RWPE2 (cell line): ENCODE data around the gene RNF223.

Experiments used
- ATAC-seq: fragments of 200-7000 bp; cut with Tn5 transposase; 3 replicates; pipeline ENCODE4 v1.9.1; 2021; ENCODE audit warnings: low read depth
- DNase-seq: peaks from one replicate; pipeline ENCODE4 v3.0.0-alpha.2; 2020; ENCODE audit warnings: low spot score
- H3K27ac ChIP-seq: fragments of 450-650 bp; 2 replicates; pipeline ENCODE4 v1.5.1; 2017; ENCODE audit warnings: mild to moderate bottlenecking; ENCODE audit not compliant: poor library complexity, severe bottlenecking
- H3K27me3 ChIP-seq: fragments of 250-450 bp; sonication (Bioruptor Pico); 2 replicates; pipeline ENCODE4 v1.5.1; 2021; ENCODE audit warnings: mild to moderate bottlenecking, moderate library complexity; ENCODE audit not compliant: insufficient read depth, poor library complexity, severe bottlenecking
- H3K36me3 ChIP-seq: fragments of 250-450 bp; sonication (Bioruptor Pico); 2 replicates; pipeline ENCODE4 v1.5.1; 2020; ENCODE audit warnings: low read depth, mild to moderate bottlenecking, moderate library complexity
- H3K4me1 ChIP-seq: fragments of 250-450 bp; sonication (Bioruptor Pico); 2 replicates; pipeline ENCODE4 v1.5.1; 2021; ENCODE audit warnings: mild to moderate bottlenecking, moderate library complexity; ENCODE audit not compliant: insufficient read depth, poor library complexity, severe bottlenecking
- H3K4me3 ChIP-seq: fragments of 250-450 bp; sonication (Bioruptor Pico); 2 replicates; pipeline ENCODE4 v1.5.1; 2021; ENCODE audit warnings: mild to moderate bottlenecking, moderate library complexity; ENCODE audit not compliant: severe bottlenecking
- H3K9me3 ChIP-seq: fragments of 250-450 bp; sonication (Bioruptor Pico); 2 replicates; pipeline ENCODE4 v1.5.1; 2021; ENCODE audit warnings: mild to moderate bottlenecking, moderate library complexity; ENCODE audit not compliant: severe bottlenecking
- CTCF ChIP-seq: fragments of 450-650 bp; IDR thresholded peaks from one replicate; pipeline ENCODE4 v1.5.1; 2017; ENCODE audit warnings: mild to moderate bottlenecking, moderate library complexity; ENCODE audit not compliant: poor library complexity, severe bottlenecking

RNF223 gene

GRCh38 chr1:1118011-1118875 lies 44.1 kb upstream of the RNF223 start:
- ATAC-seq = no peak
- peak; percentile 61 for DNase-seq
- H3K9me3 ChIP-seq = no peaks in the 10 kb centered on the region
- H3K4me3 ChIP-seq = no peak overlapping the region
- H3K27me3 ChIP-seq = peaks cover 9% of the 10 kb centered on the region
- no peak for TF ChIP-seq CTCF
- H3K36me3 ChIP-seq = peaks cover 4% of the 10 kb centered on the region
- H3K27ac ChIP-seq = no peak overlapping the region
- H3K4me1 ChIP-seq = no peaks in the 10 kb centered on the region

- no peak overlapping the region for H3K27ac ChIP-seq
- TF ChIP-seq CTCF = no peak
- H3K4me1 ChIP-seq = no peaks in the 10 kb centered on the region
- H3K4me3 ChIP-seq = no peak overlapping the region
- DNase-seq (peak; percentile 55), ATAC-seq (no peak)
- H3K36me3 ChIP-seq = peaks cover 10% of the 10 kb centered on the region
- no peaks in the 10 kb centered on the region for H3K9me3 ChIP-seq
- peaks cover 9% of the 10 kb centered on the region for H3K27me3 ChIP-seq
Observed at GRCh38 chr1:1117469-1117831, 43.3 kb upstream of the RNF223 start.

- ATAC-seq (no peak), DNase-seq (peak; percentile 59)
- H3K4me1 ChIP-seq = no peaks in the 10 kb centered on the region
- no peaks in the 10 kb centered on the region for H3K9me3 ChIP-seq
- peak overlapping the region; percentile 70 for H3K4me3 ChIP-seq
- H3K27me3 ChIP-seq = peaks cover 9% of the 10 kb centered on the region
- no peak overlapping the region for H3K27ac ChIP-seq
- no peak for TF ChIP-seq CTCF
- H3K36me3 ChIP-seq = peaks cover 10% of the 10 kb centered on the region
Observed at GRCh38 chr1:1116701-1117468, 42.8 kb upstream of the RNF223 start.

GRCh38 chr1:1115786-1116700 lies 41.9 kb upstream of the RNF223 start, which contains the start of gene C1orf159:
Gene C1orf159 (minus strand): TSS chr1:1116089. CDS start chr1:1091543, 24,546 bp downstream.
- TF ChIP-seq CTCF = no peak
- Histone ChIP-seq H3K27ac (peak within 1 kb of the TSS; percentile 23), H3K4me1 (no peaks in the 10 kb centered on the region), H3K36me3 (peaks cover 10% of the 10 kb centered on the region), H3K9me3 (no peaks in the 10 kb centered on the region), H3K27me3 (peaks cover 9% of the 10 kb centered on the region), H3K4me3 (peak within 1 kb of the TSS; percentile 70)
- ATAC-seq (peak; percentile 92), DNase-seq (peak; percentile 98)
